ENCODE measurements around the gene CCR6. TPM values are rescaled to one million over a fixed set of nuclear protein-coding genes. Genes with fewer than 3 reads are reported as not detected.
"Not testable (repeated sequence)": the region's sequence is repeated elsewhere in the genome, so short reads cannot be mapped to it uniquely, and the experiment has no call there.

Gene CCR6
- total and polyA plus RNA-seq, 8 donors: 0.13 to 0.92 TPM; not detected in 6

GRCh38 chr6:167182913-167183314 is 60.0 kb downstream of the CCR6 start:
- peak in 2 of 7 experiments; percentile 24 to 36 for TF ChIP-seq CTCF (IDR thresholded peaks at IDR 0.05)
- H3K36me3 ChIP-seq; intact Hi-C loops (cut with DNase I; ENCODE audit: low total_unique reads); H3K27me3 ChIP-seq; H3K4me3 ChIP-seq; DNase-seq; H3K4me1 ChIP-seq; H3K27ac ChIP-seq; H3K9me3 ChIP-seq: not testable (repeated sequence)
- 3 to 7% (median 6%) methylated on average over 3 to 4 of the region's 8 CpGs for WGBS, 5 donors

GRCh38 chr6:167185101-167185500 is 62.2 kb downstream of the CCR6 start:
- H3K4me3 ChIP-seq; intact Hi-C loops (cut with DNase I; ENCODE audit: low total_unique reads); H3K9me3 ChIP-seq; H3K27me3 ChIP-seq; H3K36me3 ChIP-seq; H3K27ac ChIP-seq; DNase-seq; H3K4me1 ChIP-seq: not testable (repeated sequence)
- 50 to 65% (median 59%) methylated on average over 1 to 3 of the region's 3 CpGs for WGBS, 5 donors

- intact Hi-C loops (cut with DNase I; ENCODE audit: low total_unique reads); H3K9me3 ChIP-seq; H3K27ac ChIP-seq; H3K27me3 ChIP-seq; H3K4me1 ChIP-seq; DNase-seq; H3K4me3 ChIP-seq; H3K36me3 ChIP-seq: not testable (repeated sequence)
- WGBS, 5 donors: 42 to 53% (median 52%) methylated on average over 8 to 9 of the region's 9 CpGs
Observed at GRCh38 chr6:167187275-167187674, 64.4 kb downstream of the CCR6 start.

Other genes with a start within 250 kb of the CCR6 start
- 100 to 1,000 TPM in 3 of 5 donors, 10 to 100 TPM in 2; 13.4 to 340 (median 112) TPM for gene RNASET2, start 166.5 kb upstream of the CCR6 start, total RNA-seq
- gene RNASET2, start 166.5 kb upstream of the CCR6 start, polyA plus RNA-seq: 100 to 1,000 TPM in 1 of 3 donors, 10 to 100 TPM in 2; 55.4 to 113 (median 60.5) TPM
- 10 to 100 TPM; 11.2 to 99.6 (median 18.7) TPM for gene CEP43, start 123.7 kb upstream of the CCR6 start, total RNA-seq
- 1 to 10 TPM; 7.5 to 9.0 (median 8.0) TPM for gene CEP43, start 123.7 kb upstream of the CCR6 start, polyA plus RNA-seq
- under 1 TPM in 1 of 5 donors, not detected in 4; 0.18 TPM for gene GPR31, start 34.9 kb downstream of the CCR6 start, total RNA-seq
- gene GPR31, start 34.9 kb downstream of the CCR6 start, polyA plus RNA-seq: not detected
- under 1 TPM in 1 of 5 donors, not detected in 4; 0.73 TPM for gene UNC93A, start 168.2 kb downstream of the CCR6 start, total RNA-seq
- under 1 TPM in 1 of 3 donors, not detected in 2; 0.13 TPM for gene UNC93A, start 168.2 kb downstream of the CCR6 start, polyA plus RNA-seq
- not detected for gene TTLL2, start 202.0 kb downstream of the CCR6 start, total RNA-seq
- not detected for gene TTLL2, start 202.0 kb downstream of the CCR6 start, polyA plus RNA-seq